ENCODE measurements around the gene LTBP3. TPM values are rescaled to one million over a fixed set of nuclear protein-coding genes. Genes with fewer than 3 reads are reported as not detected.
A peak's percentile ranks its signal among the peaks of the same experiment; 100 is the strongest.

The LTBP3 gene
- total RNA-seq, 8 experiments from 2014 or later: 1.5 to 69.9 (median 25.5) TPM

DNA sequence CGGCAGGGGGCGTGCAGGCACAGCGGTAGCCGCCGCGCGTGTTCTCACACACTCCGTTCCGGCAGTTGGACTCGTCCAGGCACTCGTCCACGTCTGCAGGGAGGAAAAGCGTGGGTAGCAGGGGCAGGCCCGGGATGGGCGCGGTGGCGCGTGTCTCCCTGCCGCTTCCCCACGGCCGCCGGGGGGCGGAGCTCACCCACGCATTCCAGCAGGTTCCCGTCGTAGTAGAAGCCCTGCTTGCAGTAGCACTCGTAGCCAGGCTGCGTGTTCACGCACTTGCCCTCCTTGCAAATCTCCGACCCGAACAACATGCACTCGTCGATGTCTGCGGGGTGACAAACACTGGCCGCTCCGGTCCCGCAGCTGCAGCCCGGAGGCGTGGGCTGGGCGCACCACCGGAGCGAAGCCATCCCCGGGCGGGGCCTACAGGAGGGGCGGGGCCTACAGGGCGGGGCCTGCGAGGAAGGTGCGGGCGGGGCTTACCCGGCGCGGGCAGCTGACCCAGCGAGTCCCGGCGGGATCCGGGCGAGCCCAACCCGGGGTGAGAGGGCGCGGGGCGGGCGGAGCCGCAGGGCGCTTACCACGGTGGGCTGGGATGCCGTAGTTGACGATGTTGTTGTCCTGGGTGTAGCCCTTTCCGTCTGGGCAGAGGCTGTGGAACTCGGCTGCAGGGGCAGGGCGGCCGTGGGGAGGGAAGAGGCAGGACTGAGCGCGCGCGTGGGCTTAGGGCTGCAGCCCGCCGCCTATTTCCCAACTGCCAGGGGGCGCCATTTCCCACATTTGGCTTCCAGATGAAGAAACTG lies 17.7 kb downstream of the LTBP3 start:
- Histone ChIP-seq H3K27ac (peak overlapping the region in 1 of 2 donors; percentile 30), H3K4me3 (peak overlapping the region; percentile 27 to 42 (median 34)), H3K4me1 (replicated peaks in 1 of 2) (peaks cover 5 to 14% of the 10 kb centered on the region in 2 donors)
- in situ Hi-C loops (cut with MboI; ENCODE audit: low pct_unique_long_range_greater_than_20kb in 2 of 9, low sequenced_read_pairs in 9 of 9, unreplicated experiment in 9 of 9): no loop called here
- WGBS, 10 experiments: 0% methylated on average over 3 to 8 of the region's 78 CpGs; no CpG with 5 or more reads in 8 of the 10 experiments
- peak; percentile 74 to 83 (median 82) for ATAC-seq (replicated peaks in 6 of 8)

DNA sequence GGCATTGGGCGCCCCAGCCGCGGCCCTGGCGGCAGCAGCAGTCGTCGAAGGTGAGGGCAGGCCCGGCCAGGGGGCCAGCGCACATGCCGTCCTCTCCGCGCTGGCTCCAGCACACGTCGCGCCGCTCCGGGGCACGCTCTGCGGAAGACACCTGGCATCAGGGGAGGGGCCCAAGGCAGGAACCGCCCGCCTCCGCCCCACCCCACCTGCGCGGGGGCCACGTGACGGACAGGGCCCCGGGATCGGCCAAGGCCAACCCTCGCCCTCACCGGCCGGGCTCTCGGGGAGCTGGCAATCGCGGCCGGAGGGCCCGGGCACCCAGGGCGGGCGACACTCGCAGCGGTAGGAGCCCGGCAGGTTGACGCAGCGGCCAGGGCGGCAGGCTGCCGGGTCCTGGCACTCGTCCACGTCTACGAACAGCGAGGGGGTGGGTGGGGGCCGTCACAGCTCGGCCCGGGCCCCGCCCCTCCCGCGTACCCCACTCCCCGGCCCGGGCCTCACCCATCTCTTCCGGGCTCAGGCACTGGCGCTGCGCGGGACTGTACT lies 18.3 kb downstream of the LTBP3 start:
- 33% methylated on average over 3 of the region's 60 CpGs; no CpG with 5 or more reads in 9 of the 10 experiments for WGBS, 10 experiments
- no peak overlapping the region for H3K27ac ChIP-seq
- H3K4me1 ChIP-seq (replicated peaks in 1 of 2): peaks cover 5 to 14% of the 10 kb centered on the region in 2 donors
- peak overlapping the region; percentile 27 to 42 (median 34) for H3K4me3 ChIP-seq
- peak in 1 of 8 experiments; percentile 75 for ATAC-seq (replicated peaks in 6 of 8)
- in situ Hi-C loops (cut with MboI; ENCODE audit: low pct_unique_long_range_greater_than_20kb in 2 of 9, low sequenced_read_pairs in 9 of 9, unreplicated experiment in 9 of 9): no loop called here

DNA sequence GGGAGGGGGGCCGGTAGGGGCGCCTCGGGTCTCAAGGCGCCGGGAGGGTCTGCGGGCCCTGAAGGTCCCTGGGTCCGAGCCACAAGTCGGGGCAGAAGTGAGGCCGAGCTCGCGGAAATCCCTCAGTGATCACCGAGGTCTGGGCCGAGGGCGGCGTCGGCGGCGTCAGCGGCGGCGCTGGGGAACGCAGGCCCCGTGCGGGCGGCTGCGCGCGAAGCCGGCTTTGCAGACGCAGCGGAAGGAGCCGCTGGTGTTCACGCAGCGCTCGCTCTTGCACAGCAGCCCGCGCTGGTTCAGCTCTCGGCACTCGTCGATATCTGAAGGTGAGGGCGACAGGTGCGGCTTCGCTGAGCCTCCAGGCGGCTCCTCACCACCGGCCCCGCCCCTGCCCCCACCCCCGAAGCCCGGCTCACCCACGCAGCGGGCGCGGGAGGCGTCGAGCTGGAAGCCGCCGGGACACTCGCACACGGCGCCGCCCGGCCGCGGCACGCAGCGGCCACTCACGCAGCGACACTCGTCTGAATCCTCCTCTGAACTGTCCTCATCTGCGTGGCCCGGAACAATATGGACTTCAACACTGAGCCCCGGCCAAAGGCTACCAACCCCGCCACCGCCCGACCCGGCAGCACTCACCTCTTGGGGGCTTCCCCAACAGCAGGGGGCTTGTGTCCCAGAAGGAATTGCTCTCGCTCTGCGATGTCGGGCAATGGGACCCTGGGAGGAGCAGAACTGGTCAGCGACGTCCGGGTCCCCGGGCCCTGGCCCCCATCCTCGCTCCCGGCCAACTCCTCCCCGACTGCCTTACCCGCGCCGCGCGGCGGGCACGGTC lies 19.0 kb downstream of the LTBP3 start:
- Histone ChIP-seq H3K4me3 (peak overlapping the region; percentile 8 to 42 (median 34)), H3K4me1 (replicated peaks in 1 of 2) (peaks cover 5 to 14% of the 10 kb centered on the region in 2 donors), H3K27ac (no peak overlapping the region)
- ATAC-seq (replicated peaks in 6 of 8): peak in 4 of 8 experiments; percentile 7 to 20 (median 9)
- 3 to 100% methylated on average over 1 to 12 of the region's 92 CpGs; no CpG with 5 or more reads in 8 of the 10 experiments for WGBS, 10 experiments
- in situ Hi-C loops (cut with MboI; ENCODE audit: low pct_unique_long_range_greater_than_20kb in 2 of 9, low sequenced_read_pairs in 9 of 9, unreplicated experiment in 9 of 9): no loop called here

DNA sequence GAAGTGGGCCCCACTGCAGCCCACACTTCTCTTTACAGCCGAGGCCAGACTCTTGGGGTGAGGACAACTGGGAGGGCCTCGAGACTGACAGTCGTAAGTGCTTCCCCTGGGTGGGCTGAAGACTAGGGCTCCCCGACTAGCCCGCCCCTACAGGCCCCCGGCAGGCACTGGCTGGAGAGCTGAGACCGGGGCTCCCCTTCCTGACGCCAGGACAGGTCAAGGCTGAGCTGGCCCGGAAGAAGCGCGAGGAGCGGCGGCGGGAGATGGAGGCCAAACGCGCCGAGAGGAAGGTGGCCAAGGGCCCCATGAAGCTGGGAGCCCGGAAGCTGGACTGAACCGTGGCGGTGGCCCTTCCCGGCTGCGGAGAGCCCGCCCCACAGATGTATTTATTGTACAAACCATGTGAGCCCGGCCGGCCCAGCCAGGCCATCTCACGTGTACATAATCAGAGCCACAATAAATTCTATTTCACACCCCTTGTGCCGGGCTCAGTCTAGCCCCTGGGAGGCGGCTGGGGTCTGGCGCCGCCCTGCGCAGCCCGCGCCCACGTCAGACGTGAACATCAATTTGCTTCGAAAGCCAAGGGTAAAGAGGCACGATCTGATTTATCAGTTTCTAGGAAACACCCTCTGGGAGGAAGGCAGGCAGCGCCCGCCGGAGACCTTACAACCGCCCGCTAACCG lies 19.8 kb downstream of the LTBP3 start:
- WGBS, 10 experiments: 58 to 86% (median 60%) methylated on average over 1 to 12 of the region's 43 CpGs; no CpG with 5 or more reads in 7 of the 10 experiments
- Histone ChIP-seq H3K4me3 (peak overlapping the region in 3 of 5 donors; percentile 8 to 42 (median 30)), H3K27ac (no peak overlapping the region), H3K4me1 (replicated peaks in 1 of 2) (peaks cover 5 to 14% of the 10 kb centered on the region in 2 donors)
- peak in 1 of 8 experiments; percentile 3 for ATAC-seq (replicated peaks in 6 of 8)
- in situ Hi-C loops (cut with MboI; ENCODE audit: low pct_unique_long_range_greater_than_20kb in 2 of 9, low sequenced_read_pairs in 9 of 9, unreplicated experiment in 9 of 9): no loop called here

DNA sequence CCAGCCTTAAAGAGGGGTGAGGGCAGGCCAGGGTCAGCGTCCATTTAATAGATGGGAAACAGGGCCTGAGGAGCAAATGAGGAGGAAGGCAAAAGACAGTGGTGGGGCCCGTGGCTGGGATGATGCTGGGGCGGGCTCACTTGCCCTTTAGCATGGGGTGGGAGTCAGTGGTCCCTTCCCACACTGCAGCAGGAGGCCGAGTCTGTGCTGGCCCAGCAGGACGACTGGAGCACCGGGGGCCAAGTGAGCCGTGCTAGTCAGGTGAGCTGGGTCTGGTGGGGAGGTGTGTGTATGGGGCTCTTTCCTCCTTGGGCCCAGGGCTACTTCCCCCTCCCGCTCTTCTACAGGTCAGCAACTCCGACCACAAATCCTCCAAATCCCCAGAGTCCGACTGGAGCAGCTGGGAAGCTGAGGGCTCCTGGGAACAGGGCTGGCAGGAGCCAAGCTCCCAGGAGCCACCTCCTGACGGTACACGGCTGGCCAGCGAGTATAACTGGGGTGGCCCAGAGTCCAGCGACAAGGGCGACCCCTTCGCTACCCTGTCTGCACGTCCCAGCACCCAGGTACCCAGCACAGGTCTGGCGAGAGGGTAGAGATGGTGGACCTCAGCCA lies 20.4 kb downstream of the LTBP3 start:
- Histone ChIP-seq H3K4me1 (replicated peaks in 1 of 2) (peaks cover 5 to 14% of the 10 kb centered on the region in 2 donors), H3K27ac (no peak overlapping the region), H3K4me3 (no peak overlapping the region)
- WGBS, 10 experiments: 83 to 100% (median 94%) methylated on average over 1 to 8 of the region's 18 CpGs; no CpG with 5 or more reads in 6 of the 10 experiments
- no peak for ATAC-seq (replicated peaks in 6 of 8)
- in situ Hi-C loops (cut with MboI; ENCODE audit: low pct_unique_long_range_greater_than_20kb in 2 of 9, low sequenced_read_pairs in 9 of 9, unreplicated experiment in 9 of 9): no loop called here

DNA sequence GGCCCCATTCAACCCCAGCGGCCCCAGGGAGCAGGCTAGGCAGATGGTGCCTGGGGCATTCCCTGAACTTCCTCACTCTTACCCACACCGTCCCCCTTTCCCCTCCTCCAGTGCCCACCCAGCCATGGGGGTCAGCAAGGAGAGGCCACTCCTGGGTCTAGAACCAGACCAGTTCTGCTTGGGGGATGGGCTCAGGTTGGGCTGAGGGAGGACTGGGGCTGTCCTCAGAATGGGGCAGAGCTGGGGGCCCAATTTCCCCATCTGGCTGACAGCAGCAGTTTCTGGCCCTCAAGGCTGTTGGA lies 20.9 kb downstream of the LTBP3 start:
- Histone ChIP-seq H3K4me3 (no peak overlapping the region), H3K27ac (no peak overlapping the region), H3K4me1 (replicated peaks in 1 of 2) (peaks cover 5 to 14% of the 10 kb centered on the region in 2 donors)
- no CpG with 5 or more reads among the region's 2 CpGs for WGBS, 10 experiments
- no peak for ATAC-seq (replicated peaks in 6 of 8)
- in situ Hi-C loops (cut with MboI; ENCODE audit: low pct_unique_long_range_greater_than_20kb in 2 of 9, low sequenced_read_pairs in 9 of 9, unreplicated experiment in 9 of 9): no loop called here

DNA sequence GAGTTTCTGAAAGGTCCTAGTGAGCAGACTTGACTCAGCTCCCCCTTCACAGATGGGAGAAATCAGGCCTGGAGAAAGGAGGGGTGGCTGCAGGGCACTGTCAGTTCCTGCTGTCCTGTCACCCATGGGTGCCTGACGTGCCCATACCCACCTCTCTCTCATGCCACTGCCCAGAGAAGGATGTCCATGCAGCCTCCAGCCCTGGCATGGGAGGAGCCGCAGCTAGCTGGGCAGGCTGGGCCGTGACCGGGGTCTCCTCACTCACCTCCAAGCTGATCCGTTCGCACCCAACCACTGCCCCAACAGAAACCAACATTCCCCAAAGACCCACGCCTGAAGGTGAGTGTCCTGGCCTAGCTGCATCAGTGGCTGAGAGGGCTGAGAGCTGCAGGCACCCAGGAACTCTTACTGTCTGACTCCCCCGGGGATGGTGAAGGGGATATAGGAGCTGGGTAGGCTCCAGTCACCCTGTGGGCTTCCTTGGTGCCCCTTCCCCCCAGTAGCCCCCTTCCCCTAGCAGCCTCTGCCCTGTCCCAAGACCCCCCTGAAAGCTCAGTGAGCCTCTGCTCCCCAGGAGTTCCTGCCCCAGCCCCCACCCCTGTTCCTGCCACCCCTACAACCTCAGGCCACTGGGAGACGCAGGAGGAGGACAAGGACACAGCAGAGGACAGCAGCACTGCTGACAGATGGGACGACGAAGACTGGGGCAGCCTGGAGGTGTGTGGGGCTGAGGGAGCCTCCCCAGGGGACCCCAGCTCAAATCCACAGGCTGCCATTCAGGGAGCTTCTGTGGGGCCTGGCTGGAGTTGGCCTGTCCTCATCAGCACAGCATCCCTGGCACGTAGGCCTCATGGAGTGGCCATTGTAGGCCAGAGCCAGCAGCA lies 21.5 kb downstream of the LTBP3 start:
- Histone ChIP-seq H3K27ac (no peak overlapping the region), H3K4me1 (replicated peaks in 1 of 2) (peaks cover 5 to 14% of the 10 kb centered on the region in 2 donors), H3K4me3 (no peak overlapping the region)
- WGBS, 10 experiments: 87 to 100% (median 90%) methylated on average over 2 to 3 of the region's 12 CpGs; no CpG with 5 or more reads in 7 of the 10 experiments
- in situ Hi-C loops (cut with MboI; ENCODE audit: low pct_unique_long_range_greater_than_20kb in 2 of 9, low sequenced_read_pairs in 9 of 9, unreplicated experiment in 9 of 9): no loop called here
- ATAC-seq (replicated peaks in 6 of 8): no peak

DNA sequence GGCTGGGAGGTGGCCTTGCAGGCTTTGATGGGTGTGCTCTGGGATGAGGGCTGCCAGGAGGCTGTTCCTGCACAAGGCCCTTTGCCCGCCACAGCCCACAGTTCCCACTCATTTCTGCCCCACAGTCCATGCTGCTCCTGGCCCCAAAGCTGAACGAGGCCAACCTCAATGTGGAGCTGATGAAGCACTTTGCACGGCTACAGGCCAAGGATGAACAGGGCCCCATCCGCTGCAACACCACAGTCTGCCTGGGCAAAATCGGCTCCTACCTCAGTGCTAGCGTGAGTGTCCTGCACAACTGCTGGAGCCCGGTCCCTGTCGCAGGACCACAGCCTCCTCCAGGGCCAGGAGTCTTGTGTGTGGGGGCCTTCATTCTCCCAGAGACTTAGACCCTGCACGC lies 23.1 kb downstream of the LTBP3 start:
- WGBS, 10 experiments: 86 to 93% (median 90%) methylated on average over 2 to 8 of the region's 9 CpGs; no CpG with 5 or more reads in 7 of the 10 experiments
- Histone ChIP-seq H3K4me3 (no peak overlapping the region), H3K27ac (no peak overlapping the region), H3K4me1 (replicated peaks in 1 of 2) (peaks cover 5 to 14% of the 10 kb centered on the region in 2 donors)
- ATAC-seq (replicated peaks in 6 of 8): no peak
- in situ Hi-C loops (cut with MboI; ENCODE audit: low pct_unique_long_range_greater_than_20kb in 2 of 9, low sequenced_read_pairs in 9 of 9, unreplicated experiment in 9 of 9): no loop called here

DNA sequence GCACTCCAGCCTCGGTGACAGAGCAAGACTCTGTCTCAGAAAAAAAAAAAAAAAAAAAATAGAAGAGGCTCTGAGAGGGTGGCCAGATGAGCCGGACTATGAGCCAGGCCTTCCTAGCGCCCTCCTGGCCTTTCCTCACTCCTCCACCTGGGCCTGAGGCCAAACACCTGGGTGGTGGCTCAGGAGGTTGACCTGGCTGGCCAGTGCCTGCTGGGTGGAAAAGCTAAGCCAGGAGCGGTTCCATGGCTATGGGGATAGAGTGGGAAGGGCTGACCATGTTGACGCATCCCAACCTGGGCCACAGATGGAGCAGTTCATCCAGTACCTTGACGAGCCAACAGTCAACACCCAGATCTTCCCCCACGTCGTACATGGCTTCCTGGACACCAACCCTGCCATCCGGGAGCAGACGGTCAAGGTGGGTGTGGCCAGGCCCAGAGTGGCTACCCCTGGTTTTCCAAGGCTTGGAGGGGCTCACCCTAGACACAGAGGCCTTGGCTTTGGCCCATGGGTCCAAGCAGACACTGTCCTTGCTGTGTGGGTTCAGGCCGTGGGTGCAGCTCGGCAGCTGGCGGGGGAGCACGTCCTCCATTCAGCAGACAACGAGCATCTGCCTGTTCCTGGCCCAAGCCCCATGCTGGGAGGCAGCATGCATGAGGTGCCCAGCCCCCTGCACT lies 25.6 kb downstream of the LTBP3 start:
- in situ Hi-C loops (cut with MboI; ENCODE audit: low pct_unique_long_range_greater_than_20kb in 2 of 9, low sequenced_read_pairs in 9 of 9, unreplicated experiment in 9 of 9): no loop called here
- WGBS, 10 experiments: 50 to 95% (median 79%) methylated on average over 1 to 8 of the region's 15 CpGs; no CpG with 5 or more reads in 5 of the 10 experiments
- no peak overlapping the region for H3K4me3 ChIP-seq
- no peak overlapping the region for H3K27ac ChIP-seq
- no peak for ATAC-seq (replicated peaks in 6 of 8)
- H3K4me1 ChIP-seq (replicated peaks in 1 of 2): no peaks in the 10 kb centered on the region

DNA sequence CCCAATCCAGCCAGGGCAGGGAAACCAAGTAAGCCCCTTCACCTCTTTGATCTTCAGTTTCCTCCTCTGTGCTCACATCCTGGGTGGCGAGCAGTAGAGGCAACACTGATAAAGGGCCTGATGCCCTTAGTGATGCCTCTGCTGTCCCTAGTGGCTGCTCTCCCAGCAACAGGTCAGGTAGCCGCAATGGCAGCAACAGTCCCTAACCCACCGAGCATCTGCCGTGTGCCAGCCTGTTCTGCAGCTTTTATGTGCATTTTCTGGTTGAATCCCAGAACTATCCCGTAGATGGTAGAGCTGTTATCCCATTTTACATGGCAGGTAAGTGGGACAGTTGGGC lies 28.0 kb downstream of the LTBP3 start:
- in situ Hi-C loops (cut with MboI; ENCODE audit: low pct_unique_long_range_greater_than_20kb in 2 of 9, low sequenced_read_pairs in 9 of 9, unreplicated experiment in 9 of 9): no loop called here
- Histone ChIP-seq H3K27ac (no peak overlapping the region), H3K4me3 (no peak overlapping the region), H3K4me1 (replicated peaks in 1 of 2) (peaks cover 6% of the 10 kb centered on the region in 2 donors)
- ATAC-seq (replicated peaks in 6 of 8): peak in 1 of 8 experiments; percentile 38
- 72 to 100% (median 89%) methylated on average over 1 to 4 of the region's 5 CpGs; no CpG with 5 or more reads in 4 of the 10 experiments for WGBS, 10 experiments

DNA sequence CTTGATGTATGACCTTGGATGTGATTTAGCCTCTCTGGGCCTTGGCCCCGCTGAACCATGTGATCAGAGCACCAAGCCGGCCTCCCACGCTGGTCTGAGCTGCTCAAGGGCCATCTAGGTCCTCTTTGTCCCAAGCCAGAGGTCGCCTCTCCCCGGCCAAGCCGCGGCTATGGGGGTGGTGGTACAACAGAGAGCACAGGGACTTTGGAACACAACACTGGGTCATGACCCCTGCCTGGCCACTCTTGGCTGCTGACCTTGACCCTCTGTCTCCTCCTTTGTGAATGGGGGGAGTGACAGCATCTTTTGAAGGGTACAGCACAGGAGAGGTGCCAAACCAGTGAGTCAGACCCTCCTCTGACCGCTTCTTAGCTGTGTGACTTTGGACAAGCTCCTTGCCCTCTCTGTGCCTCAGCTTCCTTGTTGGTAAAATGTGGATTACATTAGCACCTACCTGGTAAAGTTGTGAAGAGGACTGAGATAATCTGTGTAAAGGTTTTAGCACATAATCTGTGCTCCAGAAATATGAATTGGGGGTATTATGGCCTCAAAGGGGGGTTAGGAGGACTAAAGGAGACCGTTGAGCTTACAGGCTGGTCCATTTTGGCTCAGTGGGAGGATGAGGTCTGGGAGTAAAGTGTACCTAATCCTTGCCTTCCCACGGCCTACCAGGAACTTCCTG lies 28.5 kb downstream of the LTBP3 start:
- no peak for ATAC-seq (replicated peaks in 6 of 8)
- Histone ChIP-seq H3K27ac (no peak overlapping the region), H3K4me3 (no peak overlapping the region), H3K4me1 (replicated peaks in 1 of 2) (peaks cover 6% of the 10 kb centered on the region in 2 donors)
- 67 to 100% (median 92%) methylated on average over 1 to 5 of the region's 10 CpGs; no CpG with 5 or more reads in 3 of the 10 experiments for WGBS, 10 experiments
- in situ Hi-C loops (cut with MboI; ENCODE audit: low pct_unique_long_range_greater_than_20kb in 2 of 9, low sequenced_read_pairs in 9 of 9, unreplicated experiment in 9 of 9): no loop called here
